Measurements from ENCODE around the gene ZNF521.

ZNF521 gene

GRCh38 chr18:25340762-25341161 lies 11.2 kb downstream of the ZNF521 start:
- in situ Hi-C loops (cut with MboI; ENCODE audit: low sequenced_read_pairs) = no loop called here

GRCh38 chr18:25335676-25336075 lies 16.3 kb downstream of the ZNF521 start:
- in situ Hi-C loops (cut with MboI; ENCODE audit: low sequenced_read_pairs) = no loop called here

GRCh38 chr18:25335062-25335461 lies 16.9 kb downstream of the ZNF521 start:
- in situ Hi-C loops (cut with MboI; ENCODE audit: low sequenced_read_pairs) = no loop called here

GRCh38 chr18:25334588-25334987 lies 17.4 kb downstream of the ZNF521 start:
- in situ Hi-C loops (cut with MboI; ENCODE audit: low sequenced_read_pairs) = no loop called here

GRCh38 chr18:25332002-25332401 lies 20.0 kb downstream of the ZNF521 start:
- in situ Hi-C loops (cut with MboI; ENCODE audit: low sequenced_read_pairs) = no loop called here

- in situ Hi-C loops (cut with MboI; ENCODE audit: low sequenced_read_pairs) = no loop called here
Measured at GRCh38 chr18:25329783-25330182, 22.2 kb downstream of the ZNF521 start.

GRCh38 chr18:25327584-25327983 lies 24.4 kb downstream of the ZNF521 start:
- in situ Hi-C loops (cut with MboI; ENCODE audit: low sequenced_read_pairs) = no loop called here

- in situ Hi-C loops (cut with MboI; ENCODE audit: low sequenced_read_pairs) = no loop called here
Measured at GRCh38 chr18:25326361-25326952, 25.5 kb downstream of the ZNF521 start.

GRCh38 chr18:25322806-25323205 lies 29.2 kb downstream of the ZNF521 start:
- in situ Hi-C loops (cut with MboI; ENCODE audit: low sequenced_read_pairs) = no loop called here

- in situ Hi-C loops (cut with MboI; ENCODE audit: low sequenced_read_pairs) = no loop called here
Measured at GRCh38 chr18:25316381-25317018, 35.5 kb downstream of the ZNF521 start.

- in situ Hi-C loops (cut with MboI; ENCODE audit: low sequenced_read_pairs) = no loop called here
Measured at GRCh38 chr18:25314838-25315190, 37.2 kb downstream of the ZNF521 start.

- in situ Hi-C loops (cut with MboI; ENCODE audit: low sequenced_read_pairs) = no loop called here
Measured at GRCh38 chr18:25314151-25314837, 37.7 kb downstream of the ZNF521 start.

GRCh38 chr18:25313268-25313667 lies 38.7 kb downstream of the ZNF521 start:
- in situ Hi-C loops (cut with MboI; ENCODE audit: low sequenced_read_pairs) = no loop called here

- in situ Hi-C loops (cut with MboI; ENCODE audit: low sequenced_read_pairs) = no loop called here
Measured at GRCh38 chr18:25310045-25310444, 41.9 kb downstream of the ZNF521 start.

GRCh38 chr18:25308381-25308780 lies 43.6 kb downstream of the ZNF521 start:
- in situ Hi-C loops (cut with MboI; ENCODE audit: low sequenced_read_pairs) = no loop called here

GRCh38 chr18:25307192-25307591 lies 44.8 kb downstream of the ZNF521 start:
- in situ Hi-C loops (cut with MboI; ENCODE audit: low sequenced_read_pairs) = no loop called here

GRCh38 chr18:25306671-25307070 lies 45.3 kb downstream of the ZNF521 start:
- in situ Hi-C loops (cut with MboI; ENCODE audit: low sequenced_read_pairs) = no loop called here

GRCh38 chr18:25305584-25305983 lies 46.4 kb downstream of the ZNF521 start:
- in situ Hi-C loops (cut with MboI; ENCODE audit: low sequenced_read_pairs) = no loop called here

GRCh38 chr18:25300492-25300891 lies 51.5 kb downstream of the ZNF521 start:
- in situ Hi-C loops (cut with MboI; ENCODE audit: low sequenced_read_pairs) = no loop called here

GRCh38 chr18:25299426-25300300 lies 52.3 kb downstream of the ZNF521 start:
- in situ Hi-C loops (cut with MboI; ENCODE audit: low sequenced_read_pairs) = no loop called here

GRCh38 chr18:25298853-25299274 lies 53.1 kb downstream of the ZNF521 start:
- in situ Hi-C loops (cut with MboI; ENCODE audit: low sequenced_read_pairs) = no loop called here
